Activated CD8-positive, alpha-beta memory T cell treated with anti-CD3 and anti-CD28 coated beads, Interleukin-2, amount 50 U/mL, for 1 hour (primary cell): Measurements from ENCODE around the gene NR0B2.
"Not testable (repeated sequence)": the region's sequence is repeated elsewhere in the genome, so short reads cannot be mapped to it uniquely, and the experiment has no call there.

Source experiments
- DNase-seq: peaks from one replicate; pipeline ENCODE4 v3.0.0-alpha.2; 2020; ENCODE audit errors: extremely low read depth

Gene NR0B2, protein sequence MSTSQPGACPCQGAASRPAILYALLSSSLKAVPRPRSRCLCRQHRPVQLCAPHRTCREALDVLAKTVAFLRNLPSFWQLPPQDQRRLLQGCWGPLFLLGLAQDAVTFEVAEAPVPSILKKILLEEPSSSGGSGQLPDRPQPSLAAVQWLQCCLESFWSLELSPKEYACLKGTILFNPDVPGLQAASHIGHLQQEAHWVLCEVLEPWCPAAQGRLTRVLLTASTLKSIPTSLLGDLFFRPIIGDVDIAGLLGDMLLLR

DNA sequence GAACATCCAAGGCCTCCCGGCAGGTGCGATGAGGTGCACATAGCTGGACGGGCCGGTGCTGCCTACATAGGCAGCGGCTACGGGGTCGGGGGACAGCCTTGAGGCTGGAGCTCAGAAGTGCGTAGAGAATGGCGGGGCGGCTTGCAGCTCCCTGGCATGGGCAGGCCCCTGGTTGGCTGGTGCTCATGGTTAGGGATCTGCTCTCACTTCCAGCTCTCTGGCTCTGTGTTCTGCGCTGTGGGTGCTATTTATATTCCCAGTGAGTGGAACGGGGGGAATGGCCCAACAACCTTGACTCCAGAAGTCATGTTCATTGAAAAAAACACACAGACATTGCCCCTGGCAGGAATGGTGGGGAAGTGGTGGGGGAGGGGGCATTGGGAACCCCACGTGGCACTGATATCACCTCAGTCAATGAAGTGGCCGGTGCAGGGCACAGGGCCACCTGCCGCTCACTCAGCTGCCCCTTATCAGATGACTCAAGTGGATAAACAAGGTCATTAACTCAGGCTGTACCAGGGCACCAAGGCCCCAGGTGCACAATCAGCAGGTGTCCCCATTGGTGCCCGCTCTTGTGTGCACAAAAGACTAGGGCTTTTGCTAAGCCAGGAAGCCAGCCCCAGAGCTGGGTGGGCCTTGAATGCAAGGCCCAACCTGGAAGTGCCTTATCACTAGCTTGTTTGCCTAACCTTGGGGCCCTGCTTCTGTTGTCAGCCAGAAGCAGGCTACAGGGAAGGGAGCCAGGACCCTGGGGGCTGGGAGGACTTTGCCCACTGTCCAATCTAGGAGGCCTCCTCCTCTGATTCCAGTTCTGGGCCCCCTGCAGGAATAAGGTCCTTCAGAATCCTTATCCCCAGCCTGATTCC is at the start of gene NR0B2:
Gene NR0B2 (minus strand): TSS at position 222 of the 866 bp plus-strand sequence. CDS start 35 bp downstream, at position 187.
- DNase-seq = no peak

DNA sequence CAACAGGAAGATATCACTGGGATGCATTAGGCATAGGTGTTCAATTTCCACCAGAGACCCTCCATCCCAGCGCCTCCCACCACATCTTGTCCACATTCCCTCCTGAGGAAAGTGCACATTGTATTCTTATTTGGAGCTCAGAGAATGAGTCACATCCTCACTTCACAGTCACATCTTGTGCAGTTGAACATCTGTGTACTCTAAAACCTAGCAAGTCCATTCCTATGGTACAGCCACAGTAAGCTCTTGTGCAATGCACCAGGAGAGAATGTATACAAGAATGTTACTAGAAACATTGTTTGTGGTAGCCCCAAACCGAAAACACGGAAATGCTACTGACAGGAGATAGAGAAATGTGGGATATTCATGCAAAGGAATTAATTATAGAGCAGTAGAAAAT is 48.1 kb upstream of the NR0B2 start:
- no peak for DNase-seq

DNA sequence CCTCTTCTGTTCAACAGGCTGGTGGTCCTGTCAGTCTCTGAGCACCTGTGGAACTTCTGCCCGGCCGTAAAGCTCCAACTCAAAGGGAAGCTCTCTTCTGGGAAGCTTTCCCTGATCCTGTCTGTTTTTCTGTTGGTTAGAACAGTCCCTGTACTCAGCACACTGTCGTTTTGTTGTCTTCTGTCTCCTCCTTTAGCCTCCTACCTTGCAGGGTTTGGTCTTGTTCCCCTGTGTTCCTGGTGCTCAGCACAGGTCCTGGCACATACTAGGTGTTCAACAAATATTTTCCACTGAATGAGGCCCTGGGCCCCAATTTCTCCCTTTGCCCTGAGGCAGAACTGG is 46.8 kb upstream of the NR0B2 start:
- DNase-seq = no peak

DNA sequence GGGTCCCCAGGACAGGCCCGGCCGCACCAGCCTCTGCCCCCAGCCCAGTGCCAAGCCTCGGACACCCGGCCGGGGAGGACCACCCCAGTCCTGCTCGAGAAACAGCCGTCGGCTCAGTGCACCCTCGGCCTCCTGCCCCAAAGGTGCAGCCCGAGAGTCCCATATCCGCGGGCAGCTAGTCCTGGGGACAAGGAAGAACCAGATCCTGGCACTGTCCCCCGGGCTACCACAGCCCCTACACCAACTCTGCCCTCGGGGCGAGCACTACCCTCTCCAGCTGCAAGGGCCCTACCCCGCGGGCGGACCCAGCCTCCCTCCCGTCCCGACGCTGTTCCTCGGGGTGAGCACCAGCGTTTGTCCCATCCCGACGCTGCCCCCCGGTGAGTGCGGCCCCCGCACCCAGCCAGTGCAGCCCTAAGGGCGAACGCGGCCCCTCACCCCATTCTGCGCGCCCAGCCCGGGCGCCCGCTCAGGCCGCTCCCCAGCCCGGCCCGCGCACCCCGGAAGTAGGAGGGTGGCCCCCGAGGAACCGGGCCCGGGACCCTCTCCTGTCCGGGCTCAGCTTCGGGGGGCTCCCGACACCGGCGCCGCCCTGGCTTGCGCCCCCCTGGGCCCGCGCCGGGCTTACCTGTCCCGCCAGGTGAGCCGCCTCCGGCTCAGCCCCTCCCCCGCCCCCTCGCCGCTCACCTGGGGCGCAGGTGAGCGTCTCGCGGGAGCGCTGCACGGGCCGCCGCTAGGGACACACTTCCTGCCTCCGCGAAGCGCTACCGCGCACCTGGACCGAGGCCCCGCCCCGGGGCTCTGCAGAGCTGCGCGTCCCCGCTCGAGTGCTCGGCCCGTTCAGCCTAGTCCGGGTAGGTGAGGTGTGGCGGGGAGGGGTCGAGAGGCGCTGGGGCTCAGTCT is 46.2 kb upstream of the NR0B2 start, which contains the start of gene KDF1:
Gene KDF1 (minus strand): TSS at position 747 of the 903 bp plus-strand sequence. CDS start 8,088 bp downstream, outside the sequence.
- DNase-seq = peak; percentile 26

DNA sequence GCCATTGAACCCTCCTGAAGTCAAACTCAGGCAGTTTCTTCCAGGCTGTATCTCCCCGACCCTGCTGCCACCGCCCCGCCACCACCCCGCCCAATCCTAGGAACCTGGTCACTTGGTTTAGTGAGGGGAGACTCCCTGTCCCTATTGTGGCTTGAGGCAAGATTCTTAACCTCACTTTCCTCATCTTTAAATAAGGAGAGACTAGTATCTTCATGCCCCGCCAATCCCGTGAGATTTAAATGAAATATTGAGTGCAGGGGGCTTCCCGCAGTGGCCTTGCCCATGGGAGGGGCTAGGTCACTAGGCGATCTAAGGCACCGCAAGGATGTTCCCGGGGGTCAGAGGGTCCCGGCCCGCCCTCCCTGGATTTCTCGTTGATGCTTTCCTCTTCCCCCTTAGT is 45.5 kb upstream of the NR0B2 start:
- no peak for DNase-seq

DNA sequence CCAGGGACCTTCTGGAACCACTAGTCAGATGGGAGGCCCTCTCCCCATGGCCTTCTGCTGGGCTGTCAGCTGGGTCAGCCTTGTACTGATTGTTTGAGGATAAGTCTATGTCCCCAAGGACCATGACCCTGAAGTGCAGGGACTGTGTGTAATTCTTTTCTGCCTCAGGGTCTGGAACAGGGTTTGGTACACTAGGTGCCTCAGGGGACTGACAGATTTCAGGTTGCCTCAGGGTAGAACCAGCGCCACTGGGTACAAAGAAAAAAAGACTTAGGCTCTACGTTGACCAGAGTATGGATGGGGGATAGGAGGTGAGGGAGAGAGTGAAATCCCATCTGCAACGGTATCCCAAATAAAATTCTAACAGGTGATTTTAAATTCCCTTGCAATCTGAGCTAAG is 43.5 kb upstream of the NR0B2 start:
- no peak for DNase-seq

DNA sequence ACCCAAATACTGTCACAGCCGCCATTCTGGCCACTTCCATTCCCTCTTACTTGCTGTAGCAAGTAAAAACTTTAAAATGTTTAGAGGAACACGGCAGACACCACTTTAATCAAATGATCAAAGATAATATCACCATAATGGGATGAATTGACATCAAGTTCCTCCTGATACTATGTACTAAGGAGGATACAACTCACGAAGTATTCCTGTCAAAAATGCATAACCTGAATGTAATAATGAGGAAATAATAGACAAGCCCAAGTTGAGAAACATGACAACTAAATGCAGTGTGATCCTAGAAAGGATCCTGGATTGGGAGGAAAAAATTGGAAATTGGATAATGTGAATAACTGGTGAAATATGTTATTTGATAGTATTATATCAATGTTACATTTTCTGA is 42.5 kb upstream of the NR0B2 start:
- DNase-seq = no peak

DNA sequence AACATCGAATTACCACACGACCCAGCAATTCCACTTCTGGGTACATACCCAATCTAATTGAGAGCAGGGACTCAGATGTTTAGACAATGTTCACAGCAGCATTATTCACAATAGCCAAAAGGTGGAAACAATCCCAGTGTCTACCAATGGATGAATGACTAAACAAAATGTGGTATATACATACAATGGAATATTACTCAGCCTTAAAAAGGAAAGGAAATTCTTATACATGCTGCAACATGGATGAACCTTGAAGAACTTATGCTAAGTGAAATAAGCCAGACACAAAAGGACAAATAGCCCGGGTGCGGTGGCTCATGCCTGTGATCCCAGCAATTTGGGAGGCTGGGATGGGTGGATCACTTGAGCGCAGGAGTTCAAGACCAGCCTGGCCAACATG is 39.6 kb upstream of the NR0B2 start:
- DNase-seq = no peak

DNA sequence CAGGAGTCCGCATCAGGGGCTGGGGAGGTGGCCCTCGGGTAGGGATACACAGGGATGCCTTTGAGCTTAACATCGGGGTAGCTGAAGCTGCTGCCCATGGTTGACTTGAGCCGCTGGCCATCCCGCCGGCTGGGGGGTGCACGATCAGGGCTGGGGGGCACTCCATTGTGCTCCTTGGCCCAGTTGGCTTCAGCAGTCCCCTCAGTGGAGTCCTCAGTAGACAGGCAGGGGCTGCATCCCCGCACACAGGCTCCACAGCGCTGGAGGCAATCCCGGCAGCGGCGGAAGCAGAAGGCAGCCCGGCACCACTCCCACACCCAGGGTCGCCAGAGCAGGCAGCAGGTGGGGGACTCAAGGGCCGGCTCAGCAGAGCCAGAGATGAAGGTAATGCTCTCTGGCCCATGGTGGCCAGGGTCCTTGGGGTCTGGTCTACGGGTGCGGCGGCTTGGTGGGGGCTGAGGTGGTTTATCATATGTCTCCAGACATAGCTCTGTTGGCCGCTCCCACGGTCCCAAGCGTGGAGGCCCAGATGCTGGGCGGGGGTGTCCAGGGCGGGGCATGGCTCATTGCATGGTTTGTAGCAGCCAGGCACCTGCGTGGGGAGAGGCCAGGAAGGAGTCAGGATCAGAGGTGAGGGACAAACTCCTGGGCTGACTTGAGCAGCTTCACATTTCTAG is 38.2 kb upstream of the NR0B2 start:
- no peak for DNase-seq

DNA sequence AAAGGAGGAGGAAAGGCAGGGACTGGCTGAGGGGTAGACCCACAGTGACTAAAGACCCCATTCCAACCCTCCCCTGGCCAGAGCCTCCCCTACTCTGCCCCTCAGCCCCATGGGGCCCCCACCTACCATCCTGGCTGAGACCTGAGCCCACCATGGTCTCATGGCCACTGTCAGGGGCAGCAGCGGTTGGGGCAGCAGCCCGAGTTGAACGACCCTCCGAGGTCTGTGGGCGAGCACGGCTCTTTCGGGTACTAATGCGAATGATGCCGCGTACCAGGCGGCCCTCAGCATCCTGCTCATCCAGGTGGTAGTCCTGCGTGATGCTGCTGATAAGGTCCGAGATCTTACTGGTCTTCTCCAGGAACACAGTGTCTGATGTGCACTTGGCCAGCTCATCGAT is 37.4 kb upstream of the NR0B2 start:
- DNase-seq = no peak

DNA sequence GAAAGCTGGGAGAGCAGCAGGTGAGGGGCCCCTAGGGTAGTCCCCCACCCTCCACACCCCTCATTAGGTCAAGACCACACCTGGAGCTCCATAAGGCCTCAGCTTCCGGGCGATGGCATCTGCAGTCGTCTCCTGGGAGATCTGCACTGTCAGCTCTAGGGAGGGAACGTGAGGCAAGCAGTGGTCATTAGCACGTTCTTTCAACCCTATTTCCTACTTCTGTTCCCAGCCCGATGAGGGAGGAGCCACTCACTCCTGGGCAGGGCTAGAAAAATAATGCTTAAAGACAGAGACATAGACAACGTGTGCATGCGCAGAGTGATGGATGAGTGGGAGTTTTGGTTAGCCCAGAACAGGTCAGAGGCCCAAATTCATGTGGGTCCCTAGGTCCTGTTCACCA is 36.8 kb upstream of the NR0B2 start:
- no peak for DNase-seq

DNA sequence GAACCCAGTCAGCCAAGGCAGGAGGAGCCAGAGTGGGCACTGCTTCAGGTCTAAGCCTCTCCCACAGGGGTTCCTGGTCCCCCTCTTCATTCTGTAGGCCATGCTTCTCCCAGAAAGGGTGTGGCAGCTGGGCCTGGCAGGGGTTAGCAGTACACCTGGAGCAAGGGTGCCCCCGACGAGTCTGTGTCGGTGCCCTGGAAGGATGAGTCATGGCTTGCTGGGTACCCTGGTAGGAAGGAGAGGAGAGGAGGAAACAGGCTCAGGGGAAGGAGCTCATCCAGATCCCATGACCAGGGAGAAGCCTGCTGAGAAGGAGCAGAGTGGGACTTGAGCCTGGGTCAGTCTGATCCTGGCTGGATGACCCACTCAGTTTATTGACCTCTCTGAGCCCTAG is 36.1 kb upstream of the NR0B2 start:
- no peak for DNase-seq

DNA sequence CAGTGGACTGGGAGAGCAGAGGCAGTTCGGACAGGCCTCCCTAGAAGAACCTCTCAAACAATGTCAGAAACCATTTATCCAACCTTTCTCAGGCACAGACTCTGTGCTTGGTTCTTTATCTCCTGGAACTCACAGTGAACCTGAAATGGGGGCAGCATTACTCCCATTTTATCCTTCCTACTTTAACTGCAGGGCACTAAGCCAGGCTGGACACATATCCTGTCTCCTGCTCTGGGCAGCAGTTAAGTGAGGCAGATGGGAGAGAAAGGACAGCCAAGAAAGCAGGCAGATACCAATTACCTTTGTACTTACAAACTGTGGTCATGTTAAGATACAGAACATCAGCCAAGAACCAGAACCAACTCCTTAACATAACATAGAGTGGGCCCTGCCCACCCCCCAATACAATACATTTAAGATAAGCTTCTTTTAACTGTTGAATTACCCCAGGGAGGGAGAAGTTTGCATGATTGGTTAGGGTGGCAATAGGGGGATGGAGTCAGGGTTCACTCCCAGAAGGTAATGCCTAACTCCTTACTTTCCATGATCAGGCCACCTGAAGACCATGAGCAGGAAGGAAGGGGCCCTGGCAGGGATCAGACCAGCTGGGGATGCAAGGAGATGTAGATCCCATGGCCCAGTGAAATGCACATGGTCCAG is 35.6 kb upstream of the NR0B2 start:
- no peak for DNase-seq

DNA sequence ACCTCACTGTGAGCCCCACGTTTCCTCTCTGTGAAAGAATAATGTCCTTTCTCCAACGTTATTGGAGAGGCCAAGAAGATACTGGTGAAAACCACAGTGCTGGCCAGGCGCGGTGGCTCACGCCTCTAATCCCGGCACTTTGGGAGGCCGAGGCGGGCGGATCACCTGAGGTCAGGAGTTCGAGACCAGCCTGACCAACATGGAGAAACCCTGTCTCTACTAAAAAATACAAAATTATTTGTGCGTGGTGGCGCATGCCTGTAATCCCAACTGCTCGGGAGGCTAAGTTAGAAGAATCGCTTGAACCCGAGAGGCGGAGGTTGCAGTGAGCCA is 34.9 kb upstream of the NR0B2 start:
- not testable (repeated sequence) for DNase-seq

DNA sequence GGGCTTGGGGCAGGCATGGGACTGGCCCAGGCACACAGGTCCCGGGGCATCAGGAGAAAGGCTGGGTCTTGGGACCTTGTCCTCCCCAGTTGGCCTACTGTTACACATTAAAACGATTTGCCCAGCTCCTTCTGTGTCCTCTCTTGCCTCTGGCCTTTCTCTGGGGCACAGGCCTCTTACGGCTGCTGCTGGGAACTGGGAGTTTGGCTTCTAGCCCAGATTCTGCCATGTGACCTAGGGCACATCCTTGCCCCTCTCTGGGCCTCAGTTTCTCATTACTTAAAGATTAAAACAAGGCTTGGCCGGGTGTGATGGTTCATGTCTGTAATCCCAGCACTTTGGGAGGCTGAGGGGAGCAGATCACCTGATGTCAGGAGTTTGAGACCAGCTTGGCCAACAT is 32.5 kb upstream of the NR0B2 start:
- no peak for DNase-seq

DNA sequence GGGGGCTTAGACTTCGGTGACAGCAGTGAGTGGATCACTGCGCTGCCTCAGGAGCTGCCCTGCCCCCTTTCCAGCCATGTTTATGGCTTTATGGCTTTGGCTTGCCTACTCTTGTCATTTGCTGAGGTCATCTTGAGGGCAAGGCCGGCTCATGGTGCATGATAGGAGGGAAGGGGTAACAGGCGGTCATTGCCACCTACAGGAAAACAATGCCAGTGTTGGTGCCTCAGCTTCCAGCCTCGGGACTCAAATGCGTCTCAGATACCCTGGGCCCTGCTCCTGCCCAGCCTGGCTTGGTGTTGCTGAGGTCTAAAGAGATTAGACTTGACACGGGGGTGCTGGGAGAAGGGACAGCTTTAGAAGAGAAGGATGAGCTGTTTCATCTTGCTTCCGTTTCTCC is 32.0 kb upstream of the NR0B2 start:
- no peak for DNase-seq

DNA sequence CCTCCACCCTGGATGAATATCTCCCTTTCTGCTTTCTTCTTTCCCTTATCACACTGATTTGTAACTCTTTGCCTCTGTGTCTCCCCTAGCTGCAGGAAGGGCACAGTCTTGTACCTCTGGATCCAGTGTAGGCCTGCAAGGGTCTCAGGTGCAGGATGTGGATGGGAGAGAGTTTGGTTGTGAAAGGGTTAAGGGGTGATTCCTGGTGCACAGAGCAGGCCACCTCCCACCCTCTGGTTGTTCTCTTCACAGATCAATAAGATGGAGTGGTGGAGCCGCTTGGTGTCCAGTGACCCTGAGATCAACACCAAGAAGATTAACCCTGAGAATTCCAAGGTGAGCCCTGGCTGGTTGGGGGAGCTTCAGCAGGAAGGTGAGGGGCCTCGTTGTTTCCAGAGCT is 31.4 kb upstream of the NR0B2 start:
- DNase-seq = no peak

DNA sequence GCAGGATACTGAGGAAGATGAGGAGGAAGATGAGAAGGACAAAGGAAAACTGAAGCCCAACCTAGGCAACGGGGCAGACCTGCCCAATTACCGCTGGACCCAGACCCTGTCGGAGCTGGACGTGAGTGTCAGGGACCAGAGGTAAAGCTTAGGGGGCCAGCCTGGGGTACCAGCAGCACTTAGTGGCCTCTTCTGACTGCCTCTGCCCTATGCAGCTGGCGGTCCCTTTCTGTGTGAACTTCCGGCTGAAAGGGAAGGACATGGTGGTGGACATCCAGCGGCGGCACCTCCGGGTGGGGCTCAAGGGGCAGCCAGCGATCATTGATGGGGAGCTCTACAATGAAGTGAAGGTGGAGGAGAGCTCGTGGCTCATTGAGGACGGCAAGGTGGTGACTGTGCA is 28.9 kb upstream of the NR0B2 start:
- DNase-seq = no peak

DNA sequence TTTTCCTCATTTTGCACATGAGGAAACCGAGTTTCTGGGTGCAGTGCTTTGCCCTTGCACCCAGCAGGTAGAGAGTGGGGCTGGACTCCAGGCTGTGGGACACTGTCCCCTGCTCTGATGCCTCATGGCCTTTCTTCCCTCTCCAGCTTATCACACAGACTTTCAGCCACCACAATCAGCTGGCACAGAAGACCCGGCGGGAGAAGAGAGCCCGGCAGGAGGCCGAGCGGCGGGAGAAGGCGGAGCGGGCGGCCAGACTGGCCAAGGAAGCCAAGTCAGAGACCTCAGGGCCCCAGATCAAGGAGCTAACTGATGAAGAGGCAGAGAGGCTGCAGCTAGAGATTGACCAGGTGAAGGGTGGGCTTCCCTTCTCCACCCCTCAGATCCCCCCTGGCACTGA is 27.5 kb upstream of the NR0B2 start:
- no peak for DNase-seq

DNA sequence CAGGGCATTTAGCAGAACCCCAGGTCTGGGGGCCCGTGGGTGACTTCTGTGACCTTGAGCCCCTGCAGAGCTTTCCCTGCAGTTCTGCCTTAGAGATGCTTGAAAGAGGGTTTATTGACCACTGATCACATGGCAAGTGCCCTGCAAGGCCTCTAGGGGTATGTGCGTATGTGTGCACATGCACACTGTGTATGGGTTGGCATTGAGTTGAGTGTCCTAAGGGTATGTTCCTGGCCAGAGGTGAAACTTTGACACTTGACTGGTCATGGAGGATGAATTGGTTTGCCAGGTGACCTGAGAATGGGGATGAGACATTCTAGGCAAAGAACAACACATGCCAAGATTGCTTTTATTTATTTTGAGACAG is 24.9 kb upstream of the NR0B2 start:
- no peak for DNase-seq

DNA sequence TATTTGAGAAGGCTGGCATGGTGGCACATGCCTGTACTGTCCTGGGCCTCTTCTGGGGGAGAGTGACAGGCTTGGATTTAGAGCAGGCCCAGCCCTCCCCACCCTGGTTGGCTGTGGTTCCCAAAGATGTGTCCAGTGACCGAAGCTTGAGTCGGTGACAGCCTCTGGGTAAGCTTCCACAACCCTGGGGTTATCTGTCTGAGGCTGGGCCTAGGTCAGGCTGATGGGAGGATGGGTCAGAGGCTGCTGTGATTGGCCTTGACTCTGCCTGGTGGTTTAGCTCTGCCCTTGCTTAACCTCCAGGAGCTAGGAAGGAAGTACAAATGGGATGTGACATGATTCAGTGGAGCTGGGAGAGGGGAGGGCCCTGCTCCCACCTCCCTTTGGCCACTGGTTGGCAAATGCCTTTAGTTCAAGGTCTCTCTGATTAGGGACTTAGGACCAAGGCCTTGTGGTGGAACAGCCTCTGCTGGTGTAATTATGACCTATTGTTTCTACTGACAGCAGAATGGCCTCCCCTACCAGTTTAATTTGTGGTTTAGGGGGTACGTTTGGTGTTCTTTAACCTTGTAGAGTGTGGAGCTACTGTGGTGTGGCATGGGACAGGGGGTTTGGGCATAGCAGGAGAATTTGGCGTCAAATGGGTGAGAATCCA is 24.4 kb upstream of the NR0B2 start:
- no peak for DNase-seq
